HCT116 (cell line): ENCODE results near the gene MLH1. TPM values are rescaled to one million over a fixed set of nuclear protein-coding genes. Genes with fewer than 3 reads are reported as not detected.

Experiments
- ATAC-seq: fragments of 200-7000 bp; cut with Tn5 transposase; 2 replicates; pipeline ENCODE4 v1.9.1; 2020; ENCODE audit warnings: mild to moderate bottlenecking, moderate library complexity
- BruUV-seq: library from RNA; stranded (reverse); fragments of 400-500 nt; replicated peaks from 2 replicates; lab custom pipeline; 2021; lab: Mats Ljungman, UMichigan
- CTCF ChIA-PET: fragments of 300-600 bp; sonication (Branson Sonifier 250); formaldehyde crosslinking; loops from one replicate; lab custom pipeline; 2021; ENCODE audit warnings: antibody characterized with exemption; lab: Charles Lee
- POLR2A ChIA-PET: fragments of 300-600, 350-600 bp; sonication (Branson Sonifier 250); formaldehyde crosslinking; loops from one replicate; lab custom pipeline; 2021; ENCODE audit warnings: antibody characterized with exemption; lab: Charles Lee
- RAD21 ChIA-PET, 2 experiments: fragments of 300-600 bp; sonication (Branson Sonifier 250); formaldehyde crosslinking; loops; one replicate each; lab custom pipeline; 2023; ENCODE audit warnings: low total read pairs in 2 of 2; ENCODE audit not compliant: uncharacterized antibody in 2 of 2, unreplicated experiment in 2 of 2, low non-redundant PET in 1 of 2; lab: Charles Lee
- DNase-seq: peaks from one replicate; pipeline ENCODE4 v3.0.0-alpha.2; 2010; ENCODE audit warnings: low read depth, low spot score
- H2AFZ ChIP-seq: fragments of 200-600 bp; shearing (Covaris generic), sonication (generic); 2 replicates; pipeline ENCODE4 v1.6.1; 2017; ENCODE audit warnings: low read depth, mixed run types, mixed read lengths, antibody characterized with exemption, low read length; ENCODE audit not compliant: poor library complexity, severe bottlenecking
- H3K27ac ChIP-seq: 2 replicates; pipeline ENCODE4 v1.5.1; 2012; ENCODE audit warnings: low read depth, low read length
- H3K27me3 ChIP-seq: fragments of 200-600 bp; sonication (generic); 2 replicates; pipeline ENCODE4 v1.6.1; 2016; ENCODE audit warnings: mixed run types, low read length, mixed read lengths; ENCODE audit not compliant: insufficient read depth
- H3K36me3 ChIP-seq, 2 experiments: fragments of 200-500 bp in 1 of 2; fragments of 200-600 bp in 1 of 2; sonication (Bioruptor generic) in 1 of 2; sonication (generic) in 1 of 2; 2 replicates each; pipeline versions ENCODE4 v1.5.1 to v1.6.1; 2014 to 2016; ENCODE audit warnings: low read length in 2 of 2, inconsistent platforms in 1 of 2, mixed read lengths in 1 of 2, mixed run types in 1 of 2; ENCODE audit not compliant: insufficient read depth in 2 of 2, control insufficient read depth in 1 of 2
- H3K4me1 ChIP-seq, 2 experiments: fragments of 200-600 bp in 1 of 2; sonication (generic) in 1 of 2; 2 replicates each; pipeline versions ENCODE4 v1.5.1 to v1.6.1; 2012 to 2017; ENCODE audit warnings: low read length in 2 of 2, inconsistent platforms in 1 of 2, mild to moderate bottlenecking in 1 of 2, mixed read lengths in 1 of 2, mixed run types in 1 of 2, moderate library complexity in 1 of 2; ENCODE audit not compliant: insufficient read depth in 2 of 2, control insufficient read depth in 1 of 2
- H3K4me2 ChIP-seq: fragments of 200-600 bp; sonication (generic); 2 replicates; pipeline ENCODE4 v1.6.1; 2017; ENCODE audit warnings: mixed run types, low read length, mixed read lengths
- H3K4me3 ChIP-seq, 2 experiments: fragments of 200-600 bp in 1 of 2; sonication (generic) in 1 of 2; replicated peaks in 1 of 2; 2 replicates each; pipeline ENCODE4 v1.5.1; 2011 to 2016; ENCODE audit warnings: low read length in 2 of 2, control low read depth in 1 of 2, low read depth in 1 of 2, mild to moderate bottlenecking in 1 of 2, mixed read lengths in 1 of 2, mixed run types in 1 of 2
- H3K79me2 ChIP-seq: fragments of 200-600 bp; sonication (generic); 2 replicates; pipeline ENCODE4 v1.6.1; 2017; ENCODE audit warnings: mild to moderate bottlenecking, mixed run types, low read length, moderate library complexity, mixed read lengths; ENCODE audit not compliant: insufficient read depth
- H3K9ac ChIP-seq: fragments of 200-600 bp; sonication (generic); 2 replicates; pipeline ENCODE4 v1.6.1; 2016; ENCODE audit warnings: low read length, mixed read lengths
- H3K9me2 ChIP-seq: fragments of 200-600 bp; sonication (generic), shearing (Covaris generic); 2 replicates; pipeline ENCODE4 v1.6.1; 2017; ENCODE audit warnings: mixed run types, mild to moderate bottlenecking, moderate library complexity; ENCODE audit not compliant: insufficient read depth
- H3K9me3 ChIP-seq, 2 experiments: fragments of 200-500 bp in 1 of 2; fragments of 200-600 bp in 1 of 2; sonication (Bioruptor generic) in 1 of 2; sonication (generic) in 1 of 2; 2 replicates each; pipeline ENCODE4 v1.6.1; 2014 to 2017; ENCODE audit warnings: low read length in 2 of 2, mixed read lengths in 2 of 2, inconsistent platforms in 1 of 2, low read depth in 1 of 2, mild to moderate bottlenecking in 1 of 2, mixed run types in 1 of 2, moderate library complexity in 1 of 2; ENCODE audit not compliant: control insufficient read depth in 1 of 2, insufficient read depth in 1 of 2
- H4K20me1 ChIP-seq: fragments of 200-600 bp; sonication (generic), shearing (Covaris generic); 2 replicates; pipeline ENCODE4 v1.6.1; 2017; ENCODE audit warnings: mixed run types, mild to moderate bottlenecking, moderate library complexity; ENCODE audit not compliant: insufficient read depth
- ATF3 ChIP-seq: IDR thresholded peaks from 2 replicates; pipeline ENCODE4 v1.6.1; 2012
- CBX3 ChIP-seq: IDR thresholded peaks from 2 replicates; pipeline ENCODE4 v1.6.1; 2012; ENCODE audit warnings: low read depth
- CEBPB ChIP-seq: IDR thresholded peaks from 2 replicates; pipeline ENCODE4 v1.6.1; 2012; ENCODE audit warnings: low read depth
- EZH2phosphoT487 ChIP-seq: fragments of 200-600 bp; IDR thresholded peaks from 2 replicates; pipeline ENCODE4 v1.6.1; 2018; ENCODE audit warnings: antibody characterized with exemption, borderline replicate concordance
- RAD21 ChIP-seq: IDR thresholded peaks from 2 replicates; pipeline ENCODE4 v1.6.1; 2012; ENCODE audit warnings: low read depth, mild to moderate bottlenecking
- REST ChIP-seq: IDR thresholded peaks from 2 replicates; pipeline ENCODE4 v1.6.1; 2012; ENCODE audit warnings: low read depth
- SP1 ChIP-seq: IDR thresholded peaks from 2 replicates; pipeline ENCODE4 v1.6.1; 2012; ENCODE audit warnings: low read depth
- SRF ChIP-seq: IDR thresholded peaks from 2 replicates; pipeline ENCODE4 v1.6.1; 2012; ENCODE audit warnings: low read depth
- intact Hi-C: fragments of 100-400 bp; cut with micrococcal nuclease; formaldehyde crosslinking; loops from 2 replicates; pipeline ENCODE4 v1.10.0; 2022
- total RNA-seq: library from RNA; stranded (reverse); gene quantifications from one replicate; pipeline ENCODE4 v1.2.1, GENCODE V29; 2021; ENCODE audit not compliant: unreplicated experiment

Gene MLH1
- total RNA-seq, 1 experiment from 2014 or later, result 9.6 TPM

GRCh38 chr3:36992806-36993325, 452 bp upstream of the MLH1 start, which contains the start of gene EPM2AIP1 (continued):
- TF ChIP-seq REST, result no peak

- Histone ChIP-seq H3K4me3 (no peak overlapping the region), H3K36me3 (peaks cover 24 to 39% of the 10 kb centered on the region in 2 experiments), H3K9ac (no peak overlapping the region), H3K9me3 (no peaks in the 10 kb centered on the region), H2AFZ (no peak overlapping the region), H3K79me2 (no peaks in the 10 kb centered on the region), H3K27ac (no peak overlapping the region), H3K4me2 (no peak overlapping the region), H4K20me1 (no peaks in the 10 kb centered on the region; the same call in 1 of the 2 replicates), H3K27me3 (no peaks in the 10 kb centered on the region), H3K4me1 (no peaks in the 10 kb centered on the region), H3K9me2 (no peaks in the 10 kb centered on the region)
- DNase-seq (no peak), ATAC-seq (no peak)
- ChIA-PET RAD21 (no interaction called here), CTCF (no interaction called here), POLR2A (no interaction called here)
- intact Hi-C loops, result no loop called here
- no TSS peak for BruUV-seq
- TF ChIP-seq RAD21 (no peak), CBX3 (no peak), CEBPB (no peak), ATF3 (no peak), SP1 (no peak), EZH2phosphoT487 (no peak), SRF (no peak)
These were observed 21.3 kb downstream of the MLH1 start for GRCh38 chr3:37014620-37015019.
